ENCODE data around the gene COPG1.

Gene COPG1

DNA sequence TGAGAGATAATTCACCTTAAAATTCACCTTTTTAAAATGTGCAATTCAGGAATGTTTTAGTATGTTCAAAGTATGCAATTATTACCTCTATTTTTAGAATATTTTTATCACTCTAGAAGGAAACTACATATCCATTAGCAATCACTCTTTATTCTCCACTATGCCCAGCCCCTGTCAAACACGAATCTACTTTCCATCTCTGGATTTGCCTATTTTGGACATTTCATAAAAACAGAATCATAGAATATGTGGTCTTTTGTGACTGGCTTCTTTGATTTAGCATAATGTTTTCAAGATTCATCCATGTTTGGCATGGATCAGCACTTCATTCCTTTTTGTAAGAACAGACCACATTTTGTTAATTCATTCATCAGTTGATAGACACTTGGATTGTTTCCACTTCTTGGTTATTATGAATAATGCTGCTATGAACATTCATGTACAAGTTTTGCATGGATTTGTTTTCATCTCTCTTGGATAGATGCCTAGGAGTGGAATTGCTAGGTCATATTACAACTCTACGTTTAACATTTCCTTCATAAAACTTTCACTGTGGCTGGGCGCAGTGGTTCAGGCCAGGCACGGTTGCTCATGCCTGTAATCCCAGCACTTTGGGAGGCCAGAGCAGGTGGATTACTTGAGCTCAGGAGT is 42.0 kb downstream of the COPG1 start (continued):
- no peak for TF ChIP-seq ZNF70 (CRISPR knock-in tag; IDR thresholded peaks at IDR 0.05)

DNA sequence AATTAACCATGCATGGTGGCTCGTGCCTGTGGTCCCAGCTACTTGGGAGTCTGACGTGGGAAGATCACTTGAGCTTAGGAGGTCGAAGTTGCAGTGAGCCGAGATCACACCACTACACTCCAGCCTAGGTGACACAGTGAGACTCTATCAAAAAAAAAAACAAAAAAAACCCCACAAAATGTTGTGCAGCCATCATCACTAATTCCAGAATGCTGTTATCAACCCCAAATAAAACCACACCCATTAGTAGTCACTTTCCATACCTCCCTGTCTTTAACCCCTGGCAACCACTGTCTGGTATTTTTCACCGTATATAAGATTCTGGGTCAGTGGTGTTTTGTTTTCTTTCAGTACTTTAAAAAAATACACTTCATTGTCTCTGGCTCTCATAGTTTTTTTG is 45.9 kb downstream of the COPG1 start:
- ATAC-seq, result no peak
- no peak for TF ChIP-seq ZNF70 (CRISPR knock-in tag; IDR thresholded peaks at IDR 0.05)
- no peak for TF ChIP-seq SNAI2 (CRISPR knock-in tag; IDR thresholded peaks at IDR 0.05)
- TF ChIP-seq ARNTL (CRISPR knock-in tag; IDR thresholded peaks at IDR 0.05; ENCODE audit: borderline replicate concordance, low read depth), result no peak
- TF ChIP-seq ZNF8 (CRISPR knock-in tag; IDR thresholded peaks at IDR 0.05), result no peak
- TF ChIP-seq ESRRG (CRISPR knock-in tag; IDR thresholded peaks at IDR 0.05), result no peak

DNA sequence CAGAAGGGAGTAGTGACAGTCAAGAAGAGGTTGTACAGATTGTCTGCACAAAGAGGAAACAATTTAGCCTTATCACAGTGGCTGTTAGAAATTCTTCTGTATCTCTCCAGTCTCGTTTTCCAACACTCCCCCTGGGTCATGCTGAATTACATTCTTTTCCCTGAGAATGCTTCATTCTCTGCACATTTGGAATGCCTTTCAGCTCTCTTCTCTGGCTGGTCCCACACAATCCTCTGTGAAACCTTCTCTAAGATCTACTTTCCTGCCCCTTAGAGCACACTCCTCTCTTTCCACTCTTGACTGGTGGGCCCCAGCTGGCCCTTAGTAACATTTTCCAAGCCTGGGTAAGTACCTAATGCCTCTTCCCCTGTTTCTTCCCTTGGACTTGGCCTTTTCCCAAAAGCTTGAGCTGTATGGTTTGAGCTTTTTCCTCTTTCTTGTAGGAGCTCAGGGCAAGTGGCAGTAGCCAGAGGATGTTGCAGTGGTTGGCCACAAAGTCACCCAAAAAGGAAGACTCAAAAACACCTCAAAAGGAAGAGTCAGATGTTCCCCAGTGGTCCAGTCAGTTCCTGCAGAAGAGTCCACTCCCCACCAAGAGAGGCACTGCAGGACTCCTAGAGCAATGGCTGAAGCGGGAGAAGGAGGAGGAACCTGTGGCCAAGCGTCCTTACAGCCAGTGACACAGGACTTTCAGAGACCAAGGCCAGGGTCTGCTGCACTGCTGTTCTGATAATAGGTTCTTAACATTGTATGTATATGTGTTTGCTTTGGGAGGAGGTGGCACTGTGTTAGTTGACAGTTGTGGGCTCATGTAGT is 54.9 kb downstream of the COPG1 start:
- ATAC-seq, result peak; percentile 46; the same call in 1 of the 3 replicates
- TF ChIP-seq ZNF565 (CRISPR knock-in tag; conservative IDR thresholded peaks at IDR 0.05; ENCODE audit: low read depth) (no peak), ZFP30 (CRISPR knock-in tag; IDR thresholded peaks at IDR 0.05) (no peak), ZNF70 (CRISPR knock-in tag; IDR thresholded peaks at IDR 0.05) (no peak), RARB (CRISPR knock-in tag; IDR thresholded peaks at IDR 0.05) (no peak)

DNA sequence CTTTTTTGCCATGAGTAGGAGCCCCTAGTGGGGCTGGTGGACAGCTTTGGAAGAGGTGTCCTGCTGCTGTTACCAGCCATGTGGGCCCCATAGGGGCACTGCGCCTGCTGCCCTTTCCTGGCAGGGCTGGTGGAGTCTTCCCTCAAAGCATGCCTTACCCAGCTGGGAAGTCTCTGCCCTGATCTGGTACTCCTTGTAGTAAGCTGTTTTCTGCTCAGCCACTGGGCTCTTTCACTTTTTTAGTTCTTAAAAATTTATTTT is 55.5 kb downstream of the COPG1 start:
- no peak for ATAC-seq
- TF ChIP-seq ZFP3 (CRISPR knock-in tag; IDR thresholded peaks at IDR 0.05) (no peak), ARNTL (CRISPR knock-in tag; IDR thresholded peaks at IDR 0.05; ENCODE audit: borderline replicate concordance, low read depth) (no peak), ZNF8 (CRISPR knock-in tag; IDR thresholded peaks at IDR 0.05) (no peak), ZFP30 (CRISPR knock-in tag; IDR thresholded peaks at IDR 0.05) (no peak), TOX (CRISPR knock-in tag; IDR thresholded peaks at IDR 0.05; ENCODE audit: borderline replicate concordance) (no peak), ISL1 (CRISPR knock-in tag; IDR thresholded peaks at IDR 0.05) (no peak)
- TF ChIP-seq, protein P1, sequence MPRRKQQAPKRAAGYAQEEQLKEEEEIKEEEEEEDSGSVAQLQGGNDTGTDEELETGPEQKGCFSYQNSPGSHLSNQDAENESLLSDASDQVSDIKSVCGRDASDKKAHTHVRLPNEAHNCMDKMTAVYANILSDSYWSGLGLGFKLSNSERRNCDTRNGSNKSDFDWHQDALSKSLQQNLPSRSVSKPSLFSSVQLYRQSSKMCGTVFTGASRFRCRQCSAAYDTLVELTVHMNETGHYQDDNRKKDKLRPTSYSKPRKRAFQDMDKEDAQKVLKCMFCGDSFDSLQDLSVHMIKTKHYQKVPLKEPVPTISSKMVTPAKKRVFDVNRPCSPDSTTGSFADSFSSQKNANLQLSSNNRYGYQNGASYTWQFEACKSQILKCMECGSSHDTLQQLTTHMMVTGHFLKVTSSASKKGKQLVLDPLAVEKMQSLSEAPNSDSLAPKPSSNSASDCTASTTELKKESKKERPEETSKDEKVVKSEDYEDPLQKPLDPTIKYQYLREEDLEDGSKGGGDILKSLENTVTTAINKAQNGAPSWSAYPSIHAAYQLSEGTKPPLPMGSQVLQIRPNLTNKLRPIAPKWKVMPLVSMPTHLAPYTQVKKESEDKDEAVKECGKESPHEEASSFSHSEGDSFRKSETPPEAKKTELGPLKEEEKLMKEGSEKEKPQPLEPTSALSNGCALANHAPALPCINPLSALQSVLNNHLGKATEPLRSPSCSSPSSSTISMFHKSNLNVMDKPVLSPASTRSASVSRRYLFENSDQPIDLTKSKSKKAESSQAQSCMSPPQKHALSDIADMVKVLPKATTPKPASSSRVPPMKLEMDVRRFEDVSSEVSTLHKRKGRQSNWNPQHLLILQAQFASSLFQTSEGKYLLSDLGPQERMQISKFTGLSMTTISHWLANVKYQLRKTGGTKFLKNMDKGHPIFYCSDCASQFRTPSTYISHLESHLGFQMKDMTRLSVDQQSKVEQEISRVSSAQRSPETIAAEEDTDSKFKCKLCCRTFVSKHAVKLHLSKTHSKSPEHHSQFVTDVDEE (CRISPR knock-in tag; IDR thresholded peaks at IDR 0.05), result no peak

DNA sequence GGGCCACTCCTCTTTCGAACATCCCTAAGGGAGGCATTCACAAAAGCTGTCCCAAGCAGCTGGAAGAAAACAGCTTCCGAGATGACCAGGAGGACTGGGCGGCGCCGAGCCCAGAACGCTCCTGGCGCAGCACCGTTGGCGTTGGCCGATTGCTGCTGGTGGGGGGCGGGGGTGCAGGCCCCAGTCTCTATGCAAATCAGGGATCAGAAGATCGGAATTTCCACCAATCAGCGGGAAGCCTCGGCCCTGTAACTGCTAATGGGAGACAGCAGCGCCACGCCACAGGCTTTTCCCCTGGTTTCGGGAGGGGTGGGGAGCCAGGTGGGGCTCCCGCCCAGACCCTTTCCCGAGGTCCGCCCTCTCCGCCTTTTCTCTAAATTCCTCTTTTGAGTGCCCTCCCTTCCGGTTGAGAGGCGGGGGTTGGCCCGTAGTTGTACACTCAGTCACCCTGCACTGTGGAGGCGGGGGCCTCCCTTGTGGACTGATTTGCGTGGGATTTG is 56.2 kb downstream of the COPG1 start:
- TF ChIP-seq SNAI2 (CRISPR knock-in tag; IDR thresholded peaks at IDR 0.05), result no peak
- TF ChIP-seq, protein P2, sequence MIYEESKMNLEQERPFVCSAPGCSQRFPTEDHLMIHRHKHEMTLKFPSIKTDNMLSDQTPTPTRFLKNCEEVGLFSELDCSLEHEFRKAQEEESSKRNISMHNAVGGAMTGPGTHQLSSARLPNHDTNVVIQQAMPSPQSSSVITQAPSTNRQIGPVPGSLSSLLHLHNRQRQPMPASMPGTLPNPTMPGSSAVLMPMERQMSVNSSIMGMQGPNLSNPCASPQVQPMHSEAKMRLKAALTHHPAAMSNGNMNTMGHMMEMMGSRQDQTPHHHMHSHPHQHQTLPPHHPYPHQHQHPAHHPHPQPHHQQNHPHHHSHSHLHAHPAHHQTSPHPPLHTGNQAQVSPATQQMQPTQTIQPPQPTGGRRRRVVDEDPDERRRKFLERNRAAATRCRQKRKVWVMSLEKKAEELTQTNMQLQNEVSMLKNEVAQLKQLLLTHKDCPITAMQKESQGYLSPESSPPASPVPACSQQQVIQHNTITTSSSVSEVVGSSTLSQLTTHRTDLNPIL (CRISPR knock-in tag; IDR thresholded peaks at IDR 0.05; ENCODE audit: low read depth), result no peak
- TF ChIP-seq PPARA (CRISPR knock-in tag; IDR thresholded peaks at IDR 0.05; ENCODE audit: borderline replicate concordance), result no peak
- no peak for TF ChIP-seq GLIS3 (CRISPR knock-in tag; IDR thresholded peaks at IDR 0.05)
- no peak for TF ChIP-seq ARNTL (CRISPR knock-in tag; IDR thresholded peaks at IDR 0.05; ENCODE audit: borderline replicate concordance, low read depth)
- no peak for TF ChIP-seq RARB (CRISPR knock-in tag; IDR thresholded peaks at IDR 0.05)
- TF ChIP-seq OSR1 (CRISPR knock-in tag; IDR thresholded peaks at IDR 0.05), result no peak
- TF ChIP-seq ZNF8 (CRISPR knock-in tag; IDR thresholded peaks at IDR 0.05), result no peak
- TF ChIP-seq ZC3H10 (CRISPR knock-in tag; IDR thresholded peaks at IDR 0.05), result no peak
- TF ChIP-seq ZNF70 (CRISPR knock-in tag; IDR thresholded peaks at IDR 0.05), result no peak
- TF ChIP-seq ZFP30 (CRISPR knock-in tag; IDR thresholded peaks at IDR 0.05), result no peak
- no peak for TF ChIP-seq ISL1 (CRISPR knock-in tag; IDR thresholded peaks at IDR 0.05)
- ATAC-seq, result no peak

DNA sequence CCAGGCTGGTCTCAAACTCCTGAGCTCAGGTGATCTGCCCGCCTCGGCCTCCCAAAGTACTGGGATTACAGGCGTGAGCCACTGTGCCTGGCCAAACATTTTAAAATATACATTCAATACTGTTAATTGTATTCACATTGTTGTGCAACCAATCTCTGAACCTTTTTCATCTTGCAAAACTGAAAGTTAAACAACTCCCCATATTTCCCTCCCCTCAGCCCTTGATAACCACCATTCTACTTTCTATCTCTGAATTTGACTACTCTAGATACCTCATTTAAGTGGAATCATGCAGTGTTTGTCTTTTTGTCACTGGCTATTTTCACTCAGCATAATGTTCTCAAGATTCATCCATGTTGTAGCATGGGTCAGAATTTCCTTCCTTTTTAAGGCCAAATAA is 59.2 kb downstream of the COPG1 start:
- no peak for ATAC-seq
- TF ChIP-seq ZNF8 (CRISPR knock-in tag; IDR thresholded peaks at IDR 0.05) (no peak), BACH2 (CRISPR knock-in tag; IDR thresholded peaks at IDR 0.05; ENCODE audit: borderline replicate concordance) (no peak), TCF4 (CRISPR knock-in tag; IDR thresholded peaks at IDR 0.05; ENCODE audit: borderline replicate concordance) (no peak), CSDC2 (CRISPR knock-in tag; IDR thresholded peaks at IDR 0.05) (no peak), GLIS3 (CRISPR knock-in tag; IDR thresholded peaks at IDR 0.05) (no peak), PPARA (CRISPR knock-in tag; IDR thresholded peaks at IDR 0.05; ENCODE audit: borderline replicate concordance) (no peak), OSR1 (CRISPR knock-in tag; IDR thresholded peaks at IDR 0.05) (no peak), ARNTL (CRISPR knock-in tag; IDR thresholded peaks at IDR 0.05; ENCODE audit: borderline replicate concordance, low read depth) (no peak), TOX (CRISPR knock-in tag; IDR thresholded peaks at IDR 0.05; ENCODE audit: borderline replicate concordance) (no peak)
- TF ChIP-seq, protein P3, sequence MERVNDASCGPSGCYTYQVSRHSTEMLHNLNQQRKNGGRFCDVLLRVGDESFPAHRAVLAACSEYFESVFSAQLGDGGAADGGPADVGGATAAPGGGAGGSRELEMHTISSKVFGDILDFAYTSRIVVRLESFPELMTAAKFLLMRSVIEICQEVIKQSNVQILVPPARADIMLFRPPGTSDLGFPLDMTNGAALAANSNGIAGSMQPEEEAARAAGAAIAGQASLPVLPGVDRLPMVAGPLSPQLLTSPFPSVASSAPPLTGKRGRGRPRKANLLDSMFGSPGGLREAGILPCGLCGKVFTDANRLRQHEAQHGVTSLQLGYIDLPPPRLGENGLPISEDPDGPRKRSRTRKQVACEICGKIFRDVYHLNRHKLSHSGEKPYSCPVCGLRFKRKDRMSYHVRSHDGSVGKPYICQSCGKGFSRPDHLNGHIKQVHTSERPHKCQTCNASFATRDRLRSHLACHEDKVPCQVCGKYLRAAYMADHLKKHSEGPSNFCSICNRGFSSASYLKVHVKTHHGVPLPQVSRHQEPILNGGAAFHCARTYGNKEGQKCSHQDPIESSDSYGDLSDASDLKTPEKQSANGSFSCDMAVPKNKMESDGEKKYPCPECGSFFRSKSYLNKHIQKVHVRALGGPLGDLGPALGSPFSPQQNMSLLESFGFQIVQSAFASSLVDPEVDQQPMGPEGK (CRISPR knock-in tag; IDR thresholded peaks at IDR 0.05; ENCODE audit: borderline replicate concordance), result no peak
- TF ChIP-seq, protein P2 (CRISPR knock-in tag; IDR thresholded peaks at IDR 0.05; ENCODE audit: low read depth), result no peak
- TF ChIP-seq, protein P4, sequence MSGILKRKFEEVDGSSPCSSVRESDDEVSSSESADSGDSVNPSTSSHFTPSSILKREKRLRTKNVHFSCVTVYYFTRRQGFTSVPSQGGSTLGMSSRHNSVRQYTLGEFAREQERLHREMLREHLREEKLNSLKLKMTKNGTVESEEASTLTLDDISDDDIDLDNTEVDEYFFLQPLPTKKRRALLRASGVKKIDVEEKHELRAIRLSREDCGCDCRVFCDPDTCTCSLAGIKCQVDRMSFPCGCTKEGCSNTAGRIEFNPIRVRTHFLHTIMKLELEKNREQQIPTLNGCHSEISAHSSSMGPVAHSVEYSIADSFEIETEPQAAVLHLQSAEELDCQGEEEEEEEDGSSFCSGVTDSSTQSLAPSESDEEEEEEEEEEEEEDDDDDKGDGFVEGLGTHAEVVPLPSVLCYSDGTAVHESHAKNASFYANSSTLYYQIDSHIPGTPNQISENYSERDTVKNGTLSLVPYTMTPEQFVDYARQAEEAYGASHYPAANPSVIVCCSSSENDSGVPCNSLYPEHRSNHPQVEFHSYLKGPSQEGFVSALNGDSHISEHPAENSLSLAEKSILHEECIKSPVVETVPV (CRISPR knock-in tag; IDR thresholded peaks at IDR 0.05), result no peak

Data from SK-N-SH treated with all-trans-retinoic acid at 6 μM for 48 hours (cell line).